Measurements from ENCODE around the gene NFATC3.

Gene NFATC3

DNA sequence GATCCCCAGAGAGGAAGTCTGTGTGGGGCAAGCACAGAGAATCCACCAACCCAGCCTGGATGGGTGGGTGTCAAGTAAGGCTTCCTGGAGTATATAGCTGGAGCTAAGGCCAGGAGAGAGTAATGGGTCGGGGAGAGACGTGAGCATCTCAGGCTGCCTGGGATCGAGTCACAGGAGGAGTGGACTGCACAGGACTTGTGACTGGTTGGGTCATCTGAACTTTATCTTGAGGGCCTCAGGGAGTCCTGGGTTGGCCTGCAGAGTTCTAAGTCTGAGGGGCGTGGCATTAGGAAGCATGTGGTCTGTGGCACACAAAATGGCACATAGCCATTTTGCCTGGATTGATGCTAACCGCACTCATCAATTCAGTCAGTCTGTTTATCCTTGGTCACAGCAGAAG lies 161.5 kb downstream of the NFATC3 start:
- DNase-seq (ENCODE audit: low read depth in 2 of 2) = no peak

DNA sequence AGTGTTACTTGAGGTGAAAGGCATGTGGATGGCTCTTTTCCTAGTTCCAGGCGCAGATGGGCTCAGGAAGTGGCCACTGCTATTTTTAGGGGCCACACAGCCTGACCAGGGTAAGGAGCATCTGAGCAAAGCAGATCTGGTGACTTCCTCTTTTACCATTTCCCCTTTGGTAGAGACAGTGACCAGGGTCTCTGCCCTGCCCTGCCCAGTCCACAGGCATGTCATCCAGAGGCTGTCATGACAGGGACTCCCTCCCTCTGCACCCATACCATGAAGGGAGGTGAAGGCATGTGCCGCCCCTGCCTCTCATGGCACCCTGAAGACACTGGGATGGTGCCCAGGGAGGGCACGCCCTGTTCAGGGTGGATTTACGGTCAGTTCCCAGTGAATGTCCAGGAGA lies 162.2 kb downstream of the NFATC3 start:
- no peak for DNase-seq (ENCODE audit: low read depth in 2 of 2)

DNA sequence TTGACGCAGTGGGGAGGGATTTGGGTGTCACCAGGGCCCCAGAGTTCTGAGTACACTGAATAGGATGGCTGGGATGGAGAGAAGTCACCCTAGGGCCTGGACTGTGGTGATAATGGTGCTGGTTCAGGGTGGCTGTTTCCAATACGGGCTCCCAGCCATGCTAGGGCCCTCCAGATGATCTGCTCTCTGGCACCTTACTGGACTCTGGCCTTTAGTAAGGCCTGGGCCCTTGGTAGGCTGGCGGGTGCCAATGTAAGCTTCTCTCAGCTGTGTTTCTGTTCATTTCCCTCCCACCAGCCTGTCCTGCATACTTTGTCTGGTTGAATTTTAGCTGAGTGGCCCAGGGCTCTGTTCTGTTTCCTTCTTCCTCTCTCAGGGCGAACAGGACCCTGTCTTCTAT lies 162.8 kb downstream of the NFATC3 start:
- no peak for DNase-seq (ENCODE audit: low read depth in 2 of 2)

DNA sequence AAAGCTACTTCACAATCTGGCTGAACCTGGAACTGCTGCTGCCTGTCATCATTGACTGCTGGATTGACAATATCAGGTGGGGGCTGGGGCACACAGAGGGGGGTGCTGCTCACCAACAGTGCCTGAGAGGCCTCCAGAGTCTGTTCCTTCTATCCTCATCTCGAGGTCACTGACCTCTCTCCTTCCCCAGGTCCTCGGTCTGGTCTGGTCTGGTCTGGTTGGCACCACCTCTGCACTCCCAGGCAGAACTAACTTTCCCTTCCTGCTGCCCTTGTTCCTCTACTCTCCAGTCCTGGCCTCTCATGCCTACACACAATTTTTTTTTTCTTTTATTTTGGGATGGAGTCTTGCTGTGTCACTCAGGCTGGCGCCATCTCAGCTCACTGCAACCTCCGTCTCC lies 164.2 kb downstream of the NFATC3 start:
- DNase-seq (ENCODE audit: low read depth in 2 of 2) = no peak

DNA sequence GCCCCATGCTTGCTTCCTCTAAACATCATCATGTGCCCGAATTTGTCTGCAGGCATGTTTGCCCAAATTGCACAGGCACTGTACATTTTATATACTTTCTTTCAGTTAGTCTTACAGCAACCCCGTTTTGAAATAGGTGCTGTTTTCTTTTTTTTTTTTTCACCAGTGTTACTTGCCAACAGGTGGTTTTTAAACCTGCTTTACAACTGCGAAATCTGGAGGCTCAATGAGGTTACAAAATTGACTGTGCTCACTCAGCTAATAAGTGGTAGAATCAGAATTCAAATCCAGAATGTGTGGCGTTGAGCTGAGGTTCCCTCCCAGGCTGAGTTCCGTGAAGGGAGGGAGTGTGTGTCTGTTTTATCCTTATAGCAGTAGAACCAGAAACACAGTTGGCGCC lies 165.8 kb downstream of the NFATC3 start:
- DNase-seq (ENCODE audit: low read depth in 2 of 2) = no peak

DNA sequence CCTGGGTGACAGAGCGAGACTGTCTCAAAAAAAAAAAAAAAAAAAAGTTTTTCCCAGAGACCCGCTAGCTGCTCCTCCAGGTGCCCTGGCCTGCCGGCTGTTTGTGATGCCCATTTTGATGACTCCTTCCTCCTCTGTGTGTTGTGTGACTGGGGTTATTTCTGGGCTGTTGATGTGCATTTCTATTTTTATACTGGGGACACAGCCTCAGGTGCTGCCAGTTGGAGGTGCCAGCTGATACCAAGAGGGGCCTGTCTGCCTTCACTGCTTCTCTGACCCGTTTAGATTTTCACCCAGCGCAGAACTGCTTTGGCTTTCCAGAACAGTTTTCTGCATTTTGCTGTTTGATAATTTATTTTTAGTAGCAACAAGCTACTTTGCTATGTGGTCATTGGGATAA lies 166.7 kb downstream of the NFATC3 start:
- no peak for DNase-seq (ENCODE audit: low read depth in 2 of 2)

DNA sequence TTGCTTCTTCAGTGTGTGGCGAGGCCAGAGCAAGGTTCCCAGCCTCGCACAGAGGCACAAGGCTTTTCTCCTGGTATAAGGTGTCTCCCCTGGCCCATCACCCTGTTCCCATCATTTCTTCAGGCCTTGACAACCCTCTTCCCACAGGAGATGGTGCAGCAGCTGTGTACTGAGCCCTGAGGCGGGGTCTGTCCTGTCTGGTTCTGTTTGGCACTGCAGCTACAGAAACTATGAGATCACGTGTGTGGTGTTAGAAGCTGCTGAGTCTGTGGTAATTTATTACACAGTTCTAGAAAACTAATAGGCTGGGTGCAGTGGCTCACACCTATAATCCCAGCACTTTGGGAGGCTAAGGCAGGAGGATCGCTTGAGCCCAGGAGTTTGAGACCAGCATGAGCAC lies 167.2 kb downstream of the NFATC3 start:
- DNase-seq (ENCODE audit: low read depth in 2 of 2) = no peak

DNA sequence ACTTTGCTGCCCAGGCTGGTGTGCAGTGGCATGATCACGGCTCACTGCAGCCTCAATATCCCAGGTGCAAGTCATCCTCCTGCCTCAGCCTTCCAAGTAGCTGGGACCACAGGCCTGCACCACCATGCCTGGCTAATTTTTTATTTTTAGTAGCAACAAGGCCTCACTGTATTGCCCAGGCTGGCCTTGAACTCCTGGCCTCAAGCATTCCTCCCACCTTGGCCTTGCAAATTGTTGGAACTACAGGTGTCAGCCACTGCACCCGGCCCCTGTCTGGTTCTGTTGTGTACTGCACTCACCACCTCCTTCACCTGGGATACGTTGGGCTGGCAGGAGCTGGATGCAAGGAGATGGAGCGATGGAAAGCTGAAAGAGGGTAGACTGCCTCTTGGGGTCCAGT lies 168.6 kb downstream of the NFATC3 start:
- no peak for DNase-seq (ENCODE audit: low read depth in 2 of 2)

DNA sequence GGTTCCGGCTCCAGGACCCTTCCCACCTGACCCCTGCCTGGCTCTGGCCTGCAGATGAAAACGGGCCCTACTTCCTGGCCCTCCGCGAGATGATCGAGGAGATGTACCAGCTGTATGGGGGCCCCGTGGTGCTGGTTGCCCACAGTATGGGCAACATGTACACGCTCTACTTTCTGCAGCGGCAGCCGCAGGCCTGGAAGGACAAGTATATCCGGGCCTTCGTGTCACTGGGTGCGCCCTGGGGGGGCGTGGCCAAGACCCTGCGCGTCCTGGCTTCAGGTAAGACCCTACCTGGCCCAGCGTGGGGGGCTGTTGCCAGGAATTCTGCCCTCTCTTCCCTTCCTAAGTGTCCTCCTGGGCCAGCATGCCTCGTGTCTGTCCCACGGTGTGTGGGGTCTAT lies 170.5 kb downstream of the NFATC3 start:
- no peak for DNase-seq (ENCODE audit: low read depth in 2 of 2)

DNA sequence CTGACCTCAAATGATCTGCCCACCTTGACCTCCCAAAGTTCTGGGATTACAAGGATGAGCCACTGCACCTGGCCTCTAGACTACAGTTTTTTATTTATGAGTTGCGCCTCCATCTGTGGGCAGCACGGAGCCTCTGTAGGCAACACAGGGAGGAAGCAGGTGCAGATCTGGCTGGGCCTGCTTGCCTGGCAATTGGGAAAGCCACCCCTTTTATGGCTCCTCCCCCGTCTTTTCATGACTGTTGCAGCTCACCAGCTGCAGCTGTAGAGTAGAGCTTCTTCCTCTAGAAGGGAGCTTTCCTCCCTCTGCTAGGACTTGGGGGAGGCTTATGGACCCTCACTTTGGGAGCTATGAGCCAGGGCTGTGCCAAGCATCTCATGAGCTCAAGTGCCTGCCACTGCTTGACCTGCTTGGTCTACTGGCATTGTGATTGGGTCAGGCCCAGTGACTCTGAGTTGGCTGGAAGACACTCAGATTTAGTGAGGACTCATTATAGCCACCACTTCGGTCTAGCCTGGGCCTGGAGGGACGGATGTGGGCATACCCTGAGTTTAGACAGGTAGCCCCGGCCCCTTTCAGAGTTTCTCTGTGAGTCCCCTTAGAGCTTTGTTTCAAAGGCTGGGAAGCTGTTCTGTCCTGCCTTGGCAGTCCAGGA lies 172.2 kb downstream of the NFATC3 start:
- no peak for DNase-seq (ENCODE audit: low read depth in 2 of 2)

DNA sequence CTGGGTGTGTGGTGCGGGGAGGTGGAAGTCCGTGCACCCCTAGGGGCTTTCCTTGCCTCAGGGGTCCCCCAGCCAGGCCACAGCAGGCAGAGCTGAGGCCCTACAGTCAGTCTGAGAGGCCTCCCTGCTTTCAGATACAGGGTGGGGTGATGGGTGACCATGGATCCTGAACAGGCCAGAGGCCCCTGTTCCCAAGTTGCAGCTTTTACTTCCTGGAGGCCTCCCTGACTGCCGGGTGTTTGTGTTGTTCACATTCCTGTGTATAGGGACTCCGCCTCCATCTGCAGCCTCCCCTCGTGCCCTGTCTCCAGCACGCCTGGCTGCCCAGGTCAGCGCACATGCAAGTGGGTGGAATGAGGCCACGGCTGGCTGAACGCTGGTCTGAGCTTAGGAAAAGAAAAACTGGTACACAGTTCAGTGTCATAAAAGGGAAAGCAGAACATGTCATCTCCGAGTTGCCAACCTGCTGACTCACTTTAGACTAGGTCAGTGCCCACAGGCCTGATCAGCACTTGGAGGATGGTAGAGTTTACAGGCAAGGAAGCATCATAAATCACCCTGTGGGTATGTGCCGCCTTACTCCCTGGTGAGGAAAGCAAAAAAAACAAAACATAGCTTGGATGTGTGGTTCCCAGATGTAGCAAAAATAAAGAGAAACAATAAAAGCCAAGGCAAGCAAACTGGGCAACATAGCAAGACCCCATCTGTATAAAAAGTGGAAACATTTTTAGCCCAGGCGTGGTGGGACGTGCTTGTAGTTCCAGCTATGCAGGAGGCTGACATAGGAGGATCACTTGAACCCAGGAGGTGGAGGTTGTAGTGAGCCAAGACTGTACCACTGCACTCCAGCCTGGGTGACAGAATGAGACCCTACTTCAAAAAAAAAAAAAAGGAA lies 173.0 kb downstream of the NFATC3 start:
- DNase-seq (ENCODE audit: low read depth in 2 of 2) = no peak

DNA sequence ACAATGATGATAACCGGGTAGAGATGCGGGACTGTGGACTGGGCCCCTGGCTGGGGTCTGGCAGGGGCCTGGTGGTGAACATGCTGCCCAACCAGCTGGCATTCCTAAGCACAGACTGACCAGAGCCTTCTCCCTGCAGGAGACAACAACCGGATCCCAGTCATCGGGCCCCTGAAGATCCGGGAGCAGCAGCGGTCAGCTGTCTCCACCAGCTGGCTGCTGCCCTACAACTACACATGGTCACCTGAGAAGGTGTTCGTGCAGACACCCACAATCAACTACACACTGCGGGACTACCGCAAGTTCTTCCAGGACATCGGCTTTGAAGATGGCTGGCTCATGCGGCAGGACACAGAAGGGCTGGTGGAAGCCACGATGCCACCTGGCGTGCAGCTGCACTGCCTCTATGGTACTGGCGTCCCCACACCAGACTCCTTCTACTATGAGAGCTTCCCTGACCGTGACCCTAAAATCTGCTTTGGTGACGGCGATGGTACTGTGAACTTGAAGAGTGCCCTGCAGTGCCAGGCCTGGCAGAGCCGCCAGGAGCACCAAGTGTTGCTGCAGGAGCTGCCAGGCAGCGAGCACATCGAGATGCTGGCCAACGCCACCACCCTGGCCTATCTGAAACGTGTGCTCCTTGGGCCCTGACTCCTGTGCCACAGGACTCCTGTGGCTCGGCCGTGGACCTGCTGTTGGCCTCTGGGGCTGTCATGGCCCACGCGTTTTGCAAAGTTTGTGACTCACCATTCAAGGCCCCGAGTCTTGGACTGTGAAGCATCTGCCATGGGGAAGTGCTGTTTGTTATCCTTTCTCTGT lies 174.0 kb downstream of the NFATC3 start:
- DNase-seq (ENCODE audit: low read depth in 2 of 2) = no peak

DNA sequence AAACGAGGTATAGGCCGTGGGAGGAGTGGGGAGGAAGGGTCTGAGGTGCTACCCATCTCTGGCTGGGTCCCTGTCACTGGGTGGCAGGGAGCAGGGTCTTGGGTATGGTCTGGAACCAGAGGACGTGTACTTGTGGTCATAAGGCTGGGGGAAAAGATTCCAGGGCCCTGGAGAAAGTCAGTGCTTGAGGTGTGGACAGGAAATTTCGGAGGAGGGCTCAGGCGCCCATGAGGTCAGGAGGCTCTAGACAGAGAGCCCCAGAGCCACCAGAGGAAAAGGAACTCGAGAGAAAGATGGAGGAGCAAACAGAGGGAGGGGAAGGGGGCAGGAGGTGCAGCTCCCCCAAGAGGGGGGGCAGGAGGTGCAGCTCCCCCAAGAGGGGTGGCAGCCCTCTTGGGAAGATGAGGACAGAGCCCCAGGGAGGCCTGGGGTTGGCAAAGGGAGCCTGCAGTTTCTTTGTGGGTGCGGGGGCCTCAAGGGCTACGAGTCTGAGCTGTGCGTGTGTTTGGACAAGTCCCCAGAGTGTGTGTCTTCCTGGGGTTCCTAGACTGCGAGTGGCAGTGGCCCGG lies 178.5 kb downstream of the NFATC3 start:
- DNase-seq (ENCODE audit: low read depth in 2 of 2) = no peak

DNA sequence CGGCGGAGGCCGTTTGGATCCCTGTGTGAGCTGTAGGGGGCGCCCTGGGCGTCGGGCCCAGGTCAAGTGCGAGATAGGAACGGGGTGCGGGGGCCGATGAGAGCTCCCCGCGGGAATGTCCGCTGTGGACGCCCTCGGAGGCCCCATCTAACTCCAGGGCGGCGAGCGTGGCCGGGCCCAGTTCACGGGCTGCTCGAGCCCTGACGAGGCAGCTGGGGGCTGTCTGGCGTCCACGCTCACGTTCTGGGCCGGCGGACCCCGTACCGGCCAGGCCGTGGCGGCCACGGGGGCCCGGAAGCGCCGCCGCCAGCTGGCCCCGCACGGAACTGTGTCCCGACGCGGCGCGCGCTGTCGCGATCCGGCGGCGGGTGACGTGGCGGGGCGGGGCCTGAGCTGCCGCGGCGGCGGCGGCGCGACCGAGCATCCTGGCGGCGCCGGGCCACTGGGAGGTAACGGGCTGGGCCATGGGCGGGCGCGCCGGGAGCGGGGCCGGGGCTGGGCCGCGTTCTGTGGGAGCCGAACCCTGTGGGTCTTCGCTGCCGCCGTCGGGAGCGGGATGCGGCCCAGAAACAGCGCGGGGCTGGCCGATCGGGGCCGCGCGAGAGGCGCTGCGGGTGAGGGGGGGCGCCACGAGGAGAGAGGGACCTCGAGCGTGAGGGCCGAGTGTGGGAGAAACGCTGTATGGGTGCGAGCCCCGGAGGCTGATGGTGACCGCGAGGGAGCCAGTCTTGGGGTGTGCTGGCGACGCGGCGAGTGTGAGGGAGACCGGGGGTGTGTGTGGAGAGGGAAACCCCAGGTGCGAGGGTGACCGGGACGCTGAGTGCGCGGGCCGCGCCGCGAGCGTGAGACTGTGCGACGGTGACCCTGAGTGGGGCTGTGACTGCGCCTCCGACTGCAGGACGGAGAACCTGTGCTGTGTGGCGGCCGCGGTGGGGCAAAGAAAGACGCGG lies 179.2 kb downstream of the NFATC3 start, which contains the start of gene SLC7A6:
Gene SLC7A6 (plus strand): TSS at position 399 of the 950 bp plus-strand sequence. CDS start 10,201 bp downstream, outside the sequence.
- no peak for DNase-seq (ENCODE audit: low read depth in 2 of 2)

DNA sequence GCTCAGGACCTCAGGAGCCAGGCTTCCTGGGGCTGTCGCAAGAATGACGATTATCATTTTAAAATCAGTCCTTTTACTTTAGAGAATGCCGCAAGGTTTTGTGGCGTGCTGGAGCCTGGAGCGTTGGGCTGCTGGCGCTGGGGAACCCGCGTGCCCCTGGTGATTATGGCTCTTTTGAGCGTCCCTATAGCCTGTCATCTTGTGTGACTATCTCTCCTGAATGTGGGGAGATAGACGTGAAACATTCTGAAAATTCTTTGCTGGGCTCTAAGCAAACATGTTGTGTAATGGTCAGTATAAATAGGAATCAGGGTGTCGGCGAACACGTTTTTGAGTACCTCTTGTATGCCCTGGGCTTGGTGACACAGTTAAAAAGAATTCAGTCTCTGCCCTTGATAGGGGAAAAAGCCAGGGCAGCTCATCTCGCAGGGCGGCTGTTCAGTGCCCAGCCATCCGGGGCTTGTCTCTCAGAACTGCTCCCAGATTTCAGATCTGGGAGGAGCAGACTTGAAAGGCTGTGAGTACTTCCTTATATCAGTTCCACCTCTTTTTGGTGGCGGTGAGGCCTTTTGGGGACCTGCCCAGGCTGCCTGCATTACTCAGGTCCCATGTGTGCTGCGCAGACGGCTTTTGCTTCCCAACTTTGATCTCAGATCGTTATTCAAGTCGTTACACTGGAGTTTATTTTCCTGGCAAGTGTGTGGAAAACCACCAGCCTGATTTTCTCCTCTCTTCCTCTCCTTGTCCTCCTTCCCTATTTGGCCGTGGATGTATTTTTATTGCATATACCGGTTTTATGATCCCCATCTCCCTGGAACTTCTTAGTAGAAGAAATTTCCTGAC lies 180.1 kb downstream of the NFATC3 start:
- DNase-seq (ENCODE audit: low read depth in 2 of 2) = no peak

DNA sequence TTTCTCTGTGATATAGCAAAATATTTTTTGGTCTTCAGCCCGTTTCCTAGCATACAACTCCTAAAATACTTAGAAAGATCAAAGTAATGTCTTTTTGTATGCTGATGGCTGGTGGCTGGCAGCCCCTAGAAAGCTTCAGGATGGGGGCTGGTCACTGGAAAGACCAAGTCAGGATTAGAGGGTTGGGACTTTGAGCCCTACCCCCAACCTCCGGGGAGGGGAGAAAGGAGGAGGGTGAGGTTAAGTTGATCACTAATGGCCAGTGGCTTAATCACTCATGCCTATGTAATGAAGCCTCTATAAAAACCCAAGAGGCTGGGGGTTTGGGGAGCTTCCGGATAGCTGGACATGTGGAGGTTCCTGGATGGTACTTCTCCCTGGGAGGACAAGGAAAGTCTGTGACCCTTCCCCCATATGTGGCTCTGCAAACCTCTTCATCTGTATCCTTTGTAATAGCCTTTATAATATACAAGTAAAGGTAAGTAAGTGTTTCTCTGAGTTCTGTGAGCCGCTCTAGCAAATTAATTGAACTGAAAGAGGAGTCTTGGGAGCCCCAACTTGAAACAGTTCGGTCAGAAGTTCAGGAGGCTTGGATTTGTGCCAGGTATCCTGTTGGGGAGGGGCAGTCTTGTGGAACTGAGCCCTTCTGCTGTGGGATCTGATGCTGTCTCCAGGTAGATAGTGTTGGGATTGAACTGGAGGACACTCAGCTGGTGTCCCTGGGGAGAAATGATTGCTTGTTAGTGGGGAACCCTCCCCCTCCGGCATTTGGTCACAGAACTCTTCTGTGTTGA lies 182.6 kb downstream of the NFATC3 start:
- no peak for DNase-seq (ENCODE audit: low read depth in 2 of 2)

DNA sequence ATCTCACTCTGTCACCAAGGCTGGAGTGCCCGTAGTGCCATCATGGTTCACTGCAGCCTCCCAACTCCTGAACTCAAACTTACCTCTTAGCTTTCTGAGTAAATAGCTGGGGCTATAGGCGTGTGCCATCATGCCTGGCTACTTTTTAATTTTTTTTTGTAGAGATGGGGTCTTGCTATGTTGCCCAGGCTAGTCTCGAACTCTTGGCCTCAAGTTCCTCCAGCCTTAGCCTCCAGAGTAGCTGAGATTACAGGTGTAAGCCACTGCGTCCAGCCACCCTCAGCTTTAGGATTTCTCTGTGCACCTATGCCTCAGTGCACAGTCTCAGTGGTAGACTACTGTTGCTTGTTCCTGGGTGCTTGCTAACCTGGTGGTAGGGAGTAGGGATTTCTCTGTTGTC lies 184.6 kb downstream of the NFATC3 start:
- no peak for DNase-seq (ENCODE audit: low read depth in 2 of 2)

DNA sequence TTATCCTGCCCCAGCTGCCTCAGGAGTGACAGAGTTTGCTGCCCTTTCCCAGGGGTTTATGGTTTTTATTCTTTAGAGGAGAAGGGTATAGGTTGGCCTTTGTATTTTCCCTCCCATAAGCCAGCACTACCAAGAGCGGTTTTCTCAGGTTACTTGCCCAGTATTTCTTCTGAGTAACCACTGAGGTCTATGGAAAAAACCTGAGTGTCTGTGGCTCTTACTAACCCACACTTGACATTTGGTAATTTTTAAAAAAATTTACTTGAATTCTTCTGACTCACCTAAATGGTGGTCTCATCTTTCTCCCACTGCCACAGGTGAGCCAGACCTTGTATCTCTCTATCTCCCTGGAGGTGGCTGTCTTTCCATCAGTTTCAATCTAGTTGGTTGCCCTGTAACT lies 185.2 kb downstream of the NFATC3 start:
- DNase-seq (ENCODE audit: low read depth in 2 of 2) = no peak
